ENCODE measurements around the gene SRBD1.
A peak's percentile ranks its signal among the peaks of the same experiment; 100 is the strongest.

SRBD1 gene

GRCh38 chr2:45595721-45596435, 15.2 kb downstream of the SRBD1 start:
- DNase-seq: peak; percentile 53

- DNase-seq: no peak
These were observed 20.0 kb downstream of the SRBD1 start for GRCh38 chr2:45591073-45591472.

GRCh38 chr2:45588158-45588829, 22.8 kb downstream of the SRBD1 start:
- DNase-seq: no peak

GRCh38 chr2:45586600-45586999, 24.5 kb downstream of the SRBD1 start:
- no peak for DNase-seq

GRCh38 chr2:45585267-45585861, 25.7 kb downstream of the SRBD1 start:
- DNase-seq: peak; percentile 59

GRCh38 chr2:45583977-45584376, 27.1 kb downstream of the SRBD1 start:
- DNase-seq: no peak

- DNase-seq: no peak
These were observed 28.5 kb downstream of the SRBD1 start for GRCh38 chr2:45582522-45582921.

- DNase-seq: peak; percentile 42
These were observed 32.8 kb downstream of the SRBD1 start for GRCh38 chr2:45578056-45578843.

GRCh38 chr2:45577441-45577840, 33.6 kb downstream of the SRBD1 start:
- peak; percentile 31 for DNase-seq

GRCh38 chr2:45575881-45576280, 35.2 kb downstream of the SRBD1 start:
- DNase-seq: no peak

- DNase-seq: no peak
These were observed 38.1 kb downstream of the SRBD1 start for GRCh38 chr2:45572979-45573378.

GRCh38 chr2:45571940-45572339, 39.1 kb downstream of the SRBD1 start:
- no peak for DNase-seq

GRCh38 chr2:45570671-45571334, 40.3 kb downstream of the SRBD1 start:
- peak; percentile 58 for DNase-seq

GRCh38 chr2:45568935-45569334, 42.1 kb downstream of the SRBD1 start:
- no peak for DNase-seq

GRCh38 chr2:45567974-45568789, 42.9 kb downstream of the SRBD1 start:
- no peak for DNase-seq

- DNase-seq: no peak
These were observed 43.6 kb downstream of the SRBD1 start for GRCh38 chr2:45567288-45567963.

GRCh38 chr2:45559436-45559835, 51.6 kb downstream of the SRBD1 start:
- DNase-seq: no peak

- peak; percentile 50 for DNase-seq
These were observed 56.3 kb downstream of the SRBD1 start for GRCh38 chr2:45554742-45555140.

GRCh38 chr2:45554073-45554741, 56.9 kb downstream of the SRBD1 start:
- peak; percentile 50 for DNase-seq

- DNase-seq: no peak
These were observed 59.2 kb downstream of the SRBD1 start for GRCh38 chr2:45551862-45552261.

GRCh38 chr2:45545943-45546342, 65.1 kb downstream of the SRBD1 start:
- DNase-seq: no peak
